C1 segment of cervical spinal cord (tissue), 14 donors: Measurements from ENCODE around the gene KLF2.

Experiments
- DNase-seq, 14 donors: peaks; one replicate each; lab custom pipeline; 2025; lab: John Stamatoyannopoulos, UW

KLF2 gene

DNA sequence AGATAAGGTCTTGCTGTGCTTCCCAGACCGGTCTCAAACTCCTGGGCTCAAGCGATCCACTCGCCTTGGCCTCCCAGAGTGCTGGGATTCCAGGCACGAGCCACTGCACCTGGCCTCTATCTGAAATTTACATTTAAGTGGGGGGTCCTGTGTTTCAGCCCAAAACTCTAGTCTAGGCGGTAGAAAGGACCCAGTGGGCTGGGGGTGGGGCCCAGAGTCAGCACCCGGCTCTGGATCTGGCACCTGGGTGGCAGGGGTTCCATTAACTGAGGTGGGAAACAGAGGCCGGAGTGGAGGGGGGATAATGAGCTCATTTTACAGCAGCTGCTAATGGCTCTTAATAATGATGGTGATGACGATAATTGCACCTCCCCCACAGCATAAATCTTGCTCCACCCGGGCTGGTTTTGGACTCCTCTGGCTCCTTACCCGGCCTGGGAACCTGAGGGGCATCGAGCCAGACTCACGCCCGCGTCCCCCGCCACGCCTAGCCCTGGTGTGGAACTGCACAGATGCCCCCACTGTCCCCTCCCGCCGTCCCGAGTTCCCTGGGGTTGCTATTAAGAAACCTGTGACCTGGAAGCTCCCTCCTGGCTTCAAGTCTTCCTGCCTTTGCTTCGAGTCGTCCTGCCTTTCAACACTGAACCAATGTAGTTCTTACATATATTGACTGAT lies 17.8 kb upstream of the KLF2 start:
- DNase-seq, result no peak

DNA sequence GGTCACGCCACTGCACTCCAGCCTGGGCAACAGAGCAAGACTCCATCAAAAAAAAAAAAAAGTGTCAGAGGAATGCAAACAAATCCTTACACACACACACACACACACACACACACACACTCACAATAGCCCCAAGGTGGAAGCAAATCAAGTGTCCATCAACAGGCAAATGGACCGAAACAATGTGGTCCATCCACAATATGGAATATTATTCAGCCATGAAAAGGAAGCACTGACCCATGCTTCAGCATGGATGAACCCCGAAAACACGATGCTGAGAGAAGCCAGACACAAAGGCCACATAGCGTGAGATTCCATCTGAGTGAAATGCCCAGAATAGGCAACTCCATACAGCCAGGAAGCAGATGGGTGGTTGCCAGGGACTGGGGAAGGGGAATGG lies 16.5 kb upstream of the KLF2 start:
- DNase-seq, result no peak

DNA sequence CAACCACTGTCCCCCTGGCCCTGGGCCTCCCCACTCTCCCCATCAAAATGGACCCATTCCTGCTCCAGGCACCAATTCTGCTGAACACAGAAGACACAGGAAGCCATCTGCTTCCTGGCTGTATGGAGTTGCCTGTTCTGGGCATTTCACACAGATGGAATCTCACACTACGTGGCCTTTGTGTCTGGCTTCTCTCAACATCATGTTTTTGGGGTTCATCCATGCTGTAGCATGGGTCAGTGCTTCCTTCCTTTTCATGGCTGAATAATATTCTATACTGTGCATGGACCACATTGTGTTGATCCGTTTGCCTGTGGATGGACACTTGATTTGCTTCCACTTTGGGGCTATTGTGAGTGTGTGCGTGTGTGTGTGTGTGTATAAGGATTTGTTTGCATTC lies 15.0 kb upstream of the KLF2 start:
- DNase-seq, result no peak

DNA sequence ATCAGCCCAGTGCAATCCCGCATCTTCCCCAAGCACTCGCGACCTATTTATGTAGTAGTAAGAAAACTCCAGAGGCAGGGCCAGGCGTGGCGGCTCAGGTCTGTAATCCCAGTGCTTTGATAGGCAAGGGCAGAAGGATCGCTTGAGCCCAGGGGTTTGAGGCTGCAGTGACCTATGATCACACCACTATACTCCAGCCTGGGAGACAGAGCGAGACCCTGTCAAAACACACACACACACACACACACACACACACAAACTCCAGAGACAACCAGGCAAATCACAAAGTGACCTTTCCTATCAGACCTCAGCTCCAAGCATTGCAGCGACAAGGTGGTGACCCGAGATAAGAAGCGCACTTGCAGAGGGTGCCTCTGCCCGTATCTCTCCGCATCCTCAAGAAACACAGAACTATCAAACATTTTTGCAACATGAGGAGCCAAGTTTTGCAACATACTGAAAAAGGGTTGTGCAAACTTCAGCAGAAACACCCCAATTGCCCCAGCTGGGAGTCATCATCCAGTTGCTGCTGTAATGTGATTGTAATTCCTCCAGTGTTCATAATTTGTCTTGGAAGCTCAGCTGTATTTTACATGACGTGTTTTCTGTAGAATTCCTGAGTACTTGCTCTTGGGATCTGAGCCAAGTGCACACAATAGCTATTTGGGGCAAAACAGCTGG lies 8.7 kb upstream of the KLF2 start:
- no peak for DNase-seq

DNA sequence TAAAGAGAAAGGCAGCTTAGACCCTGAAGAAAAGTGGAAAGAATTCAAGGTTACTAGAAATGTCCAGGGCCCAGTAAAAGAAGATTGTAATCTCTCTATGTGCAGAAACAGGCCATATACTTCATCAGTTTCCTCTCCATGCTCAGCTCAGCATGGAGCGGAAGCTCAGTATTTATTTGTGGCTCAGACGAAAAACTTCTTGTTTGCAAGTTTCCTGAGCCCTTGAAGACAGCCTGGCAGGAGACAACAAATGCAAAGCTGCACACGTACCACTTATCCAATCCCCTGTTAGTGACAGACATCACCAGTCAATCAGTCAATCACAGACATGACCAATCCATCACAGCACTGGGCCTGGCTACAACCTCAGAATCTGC lies 8.1 kb upstream of the KLF2 start:
- no peak for DNase-seq

DNA sequence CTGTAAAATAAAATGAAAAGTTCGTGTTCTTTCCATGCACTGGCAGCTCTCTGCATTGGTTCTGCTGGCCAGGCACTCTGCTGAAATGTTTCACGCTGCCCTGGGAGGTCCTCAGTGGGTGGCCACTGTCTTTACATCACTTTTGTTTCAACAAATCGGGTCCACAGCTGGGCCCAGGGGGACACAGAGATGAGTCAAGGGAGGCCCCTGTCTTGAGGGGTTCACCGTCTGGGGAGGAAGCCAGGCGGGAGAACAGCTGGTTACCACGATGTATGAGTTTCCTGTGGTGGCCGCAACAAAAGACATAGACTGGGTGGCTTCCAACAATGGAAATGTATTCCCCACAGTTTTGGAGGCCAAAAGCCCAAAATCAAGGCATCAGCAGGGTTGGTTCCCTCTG lies 5.1 kb upstream of the KLF2 start:
- no peak for DNase-seq

DNA sequence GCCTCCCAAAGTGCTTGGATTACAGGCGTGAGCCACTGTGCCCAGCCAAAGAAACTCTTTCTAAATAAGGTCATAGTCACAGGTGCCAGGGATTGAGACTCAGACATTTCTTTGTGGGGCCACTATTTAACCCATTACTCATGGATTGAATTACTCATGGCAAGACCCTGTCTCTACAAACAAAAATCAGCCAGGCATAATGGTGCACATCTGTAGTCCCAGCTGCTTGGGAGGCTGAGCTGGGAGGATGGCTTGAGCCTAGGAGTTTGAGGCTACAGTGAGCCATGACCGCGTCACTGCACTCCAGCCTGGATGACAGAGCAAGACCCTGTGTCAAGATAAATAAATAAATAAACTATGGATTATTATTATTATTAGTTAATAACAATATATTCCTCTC lies 3.6 kb upstream of the KLF2 start:
- DNase-seq, result no peak

DNA sequence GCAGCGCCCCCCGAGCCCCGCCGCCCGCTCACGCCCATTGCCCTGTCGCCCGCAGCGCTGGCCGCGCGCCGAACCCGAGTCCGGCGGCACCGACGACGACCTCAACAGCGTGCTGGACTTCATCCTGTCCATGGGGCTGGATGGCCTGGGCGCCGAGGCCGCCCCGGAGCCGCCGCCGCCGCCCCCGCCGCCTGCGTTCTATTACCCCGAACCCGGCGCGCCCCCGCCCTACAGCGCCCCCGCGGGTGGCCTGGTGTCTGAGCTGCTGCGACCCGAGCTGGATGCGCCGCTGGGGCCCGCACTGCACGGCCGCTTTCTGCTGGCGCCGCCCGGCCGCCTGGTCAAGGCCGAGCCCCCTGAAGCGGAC lies 518 bp downstream of the KLF2 start:
- peak in 1 of 14 donors; percentile 15 for DNase-seq

DNA sequence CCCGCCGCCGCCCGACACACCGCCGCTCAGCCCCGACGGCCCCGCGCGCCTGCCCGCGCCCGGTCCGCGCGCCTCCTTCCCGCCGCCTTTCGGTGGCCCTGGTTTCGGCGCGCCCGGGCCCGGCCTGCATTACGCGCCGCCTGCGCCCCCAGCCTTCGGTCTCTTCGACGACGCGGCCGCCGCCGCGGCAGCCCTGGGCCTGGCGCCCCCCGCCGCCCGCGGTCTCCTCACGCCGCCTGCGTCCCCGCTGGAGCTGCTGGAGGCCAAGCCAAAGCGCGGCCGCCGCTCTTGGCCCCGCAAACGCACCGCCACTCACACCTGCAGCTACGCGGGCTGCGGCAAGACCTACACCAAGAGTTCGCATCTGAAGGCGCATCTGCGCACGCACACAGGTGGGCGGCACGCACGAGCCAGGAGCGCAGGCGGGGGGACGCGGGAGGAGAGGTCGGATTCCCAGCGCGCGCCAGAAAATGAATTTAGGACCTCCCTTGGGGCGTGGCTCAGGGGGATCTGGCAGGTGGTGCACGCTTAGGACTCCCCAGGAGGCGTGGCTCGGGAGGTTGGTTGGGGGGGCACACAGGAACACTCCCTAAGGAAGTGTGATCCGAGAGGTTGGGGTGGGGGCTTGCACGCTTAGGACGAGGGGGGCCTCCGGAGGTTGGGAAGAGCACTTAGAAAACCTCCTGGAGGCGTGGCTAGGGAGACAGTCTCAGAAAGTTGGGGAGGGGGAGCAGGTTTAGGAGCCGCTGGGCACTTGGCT lies 1.2 kb downstream of the KLF2 start:
- no peak for DNase-seq

DNA sequence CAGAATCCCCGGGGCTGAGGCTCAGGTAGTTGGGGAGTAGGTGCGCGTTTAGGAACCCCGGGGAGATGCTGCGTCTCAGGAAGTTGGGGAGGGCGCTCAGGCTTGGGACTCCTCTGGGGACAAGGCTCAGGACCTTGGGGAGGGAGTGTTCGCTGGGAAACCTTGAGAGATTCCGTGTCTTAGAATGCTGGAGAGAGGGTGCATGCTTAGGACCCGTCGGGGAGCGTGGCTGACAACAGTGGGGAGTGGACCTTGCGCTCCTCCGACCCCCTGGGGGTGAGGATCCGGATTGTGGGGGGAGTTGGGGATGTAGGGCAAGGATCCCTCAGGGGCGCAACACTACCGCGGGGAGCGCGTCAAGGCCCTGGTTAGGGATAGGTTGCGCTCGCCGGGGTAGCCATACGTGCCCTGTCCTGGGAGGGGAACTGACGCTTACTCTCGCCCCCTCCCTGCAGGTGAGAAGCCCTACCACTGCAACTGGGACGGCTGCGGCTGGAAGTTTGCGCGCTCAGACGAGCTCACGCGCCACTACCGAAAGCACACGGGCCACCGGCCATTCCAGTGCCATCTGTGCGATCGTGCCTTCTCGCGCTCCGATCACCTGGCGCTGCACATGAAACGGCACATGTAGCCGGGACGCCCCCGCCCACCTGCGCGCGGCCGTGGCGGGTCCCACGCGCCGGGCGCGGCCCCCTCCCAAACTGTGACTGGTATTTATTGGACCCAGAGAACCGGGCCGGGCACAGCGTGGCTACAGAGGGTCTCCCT lies 2.0 kb downstream of the KLF2 start:
- DNase-seq, result no peak

DNA sequence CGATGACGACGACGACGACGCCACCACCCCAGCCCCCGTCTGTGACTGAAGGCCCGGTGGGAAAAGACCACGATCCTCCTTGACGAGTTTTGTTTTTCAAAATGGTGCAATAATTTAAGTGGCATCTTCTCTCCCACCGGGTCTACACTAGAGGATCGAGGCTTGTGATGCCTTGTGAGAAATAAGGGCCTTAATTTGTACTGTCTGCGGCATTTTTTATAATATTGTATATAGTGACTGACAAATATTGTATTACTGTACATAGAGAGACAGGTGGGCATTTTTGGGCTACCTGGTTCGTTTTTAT lies 2.5 kb downstream of the KLF2 start:
- no peak for DNase-seq

DNA sequence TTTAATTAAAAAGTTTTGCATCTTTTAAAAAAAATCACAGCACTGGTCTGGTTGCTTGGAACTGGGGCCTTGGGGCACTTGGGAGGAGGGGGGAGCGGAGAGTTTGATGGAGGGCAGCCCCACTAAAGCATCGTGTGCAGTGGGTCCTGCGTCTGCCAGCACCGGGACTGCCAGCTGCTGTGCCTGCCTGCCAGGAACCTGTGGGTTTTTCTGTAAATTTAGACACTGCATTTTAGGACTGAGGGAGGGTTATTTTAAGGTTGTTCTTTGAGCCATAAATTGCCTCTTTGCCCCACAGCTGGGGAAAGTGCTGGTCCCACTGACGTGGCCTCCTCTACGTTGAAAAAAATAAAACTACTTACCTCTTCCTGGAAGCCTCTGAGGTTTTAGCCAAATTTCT lies 2.9 kb downstream of the KLF2 start:
- no peak for DNase-seq

DNA sequence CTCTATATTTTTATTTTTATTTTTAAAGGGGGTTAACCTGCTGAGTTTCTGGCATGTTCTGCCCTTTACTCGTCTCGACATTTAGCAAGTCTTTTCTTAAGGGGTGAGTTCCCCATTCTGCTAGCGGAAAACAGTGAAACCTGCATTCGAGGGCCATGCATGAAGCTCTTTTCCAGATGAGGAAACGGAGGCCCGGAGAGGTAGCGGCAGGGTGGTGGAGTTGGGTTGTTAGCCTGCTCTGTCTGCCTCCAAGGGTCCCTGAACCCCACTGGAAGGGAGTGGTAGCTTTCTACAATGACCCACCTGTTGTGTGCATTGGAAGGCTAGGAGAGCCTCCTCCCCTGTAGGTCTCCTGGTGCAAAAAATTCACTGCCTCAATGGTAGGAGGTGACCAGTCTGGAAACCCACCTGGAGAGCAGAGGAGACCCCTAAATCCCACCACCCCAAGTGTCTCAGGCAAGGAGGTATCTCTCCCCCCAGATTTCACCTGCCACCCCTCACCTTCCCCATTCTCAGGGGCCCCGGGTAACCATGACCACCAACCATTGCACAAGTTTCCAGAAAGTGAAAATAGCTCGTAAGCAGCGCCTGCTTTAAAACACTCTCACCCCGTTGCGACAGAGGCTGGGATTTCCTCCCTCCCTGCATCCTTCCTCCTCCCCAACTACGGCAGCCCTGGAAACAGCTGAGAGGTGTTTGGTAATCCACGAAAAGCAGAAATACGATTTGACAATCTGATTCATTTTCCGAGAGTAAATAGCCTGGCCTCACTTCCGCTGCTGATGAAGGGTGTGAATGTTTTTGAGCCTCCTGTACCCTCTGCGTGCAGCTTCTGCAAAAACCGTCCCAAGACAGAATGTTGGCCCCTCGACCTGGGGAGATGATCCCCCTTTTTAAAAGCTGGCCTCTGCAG lies 3.5 kb downstream of the KLF2 start:
- DNase-seq, result peak in 9 of 14 donors; percentile 21 to 72 (median 45)

DNA sequence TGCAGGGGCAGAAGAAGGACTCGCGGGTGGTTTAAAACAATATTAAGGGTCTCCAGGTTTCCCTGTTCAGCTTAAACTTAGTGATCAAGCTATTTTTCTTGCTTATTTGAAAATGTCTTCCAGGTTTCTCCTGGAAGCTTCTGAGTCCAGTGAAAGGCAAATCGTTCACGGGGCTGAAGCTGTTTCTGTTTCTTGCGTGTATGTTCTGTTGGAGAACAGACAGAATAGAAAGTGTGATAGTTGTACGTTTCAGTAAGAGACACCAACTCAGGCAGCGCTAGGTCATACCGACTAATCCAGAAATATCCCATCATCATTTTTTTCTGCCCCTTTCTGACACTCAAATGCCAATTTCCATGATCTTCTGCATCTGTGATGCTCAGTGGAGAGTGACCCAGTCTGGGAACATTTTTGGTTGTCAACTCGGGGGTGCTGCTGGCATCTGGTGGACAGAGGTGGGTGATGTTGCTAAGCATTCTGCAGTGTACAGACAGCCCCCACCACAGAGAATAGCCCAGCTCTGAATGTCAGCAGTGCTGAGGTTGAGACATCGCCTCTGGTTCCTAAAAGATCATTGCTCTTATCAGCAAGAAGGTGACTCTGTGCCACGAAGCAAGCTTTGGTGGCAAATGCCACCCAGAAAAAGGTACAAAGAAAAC lies 4.3 kb downstream of the KLF2 start:
- DNase-seq, result no peak

DNA sequence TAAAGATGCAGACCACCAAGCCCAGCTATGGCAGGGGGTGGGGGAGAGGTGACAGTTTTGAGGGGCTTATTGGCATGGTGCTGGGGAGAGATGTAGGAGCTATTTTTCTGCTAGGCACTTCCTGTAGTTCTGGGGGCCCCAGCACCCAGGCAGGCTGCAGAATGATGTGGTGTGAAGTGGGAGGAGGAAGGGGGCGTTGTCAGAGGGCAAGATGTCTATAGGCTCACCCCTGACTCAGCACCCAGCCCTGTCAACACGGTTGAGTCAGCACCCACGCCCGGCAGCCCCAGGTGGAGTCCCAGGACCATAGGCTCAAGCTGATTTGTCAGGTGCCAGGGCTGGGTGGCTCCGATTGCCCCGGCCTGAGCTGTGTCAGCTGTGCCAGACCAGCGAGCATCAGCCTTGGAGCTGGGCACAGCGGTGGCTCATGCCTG lies 5.8 kb downstream of the KLF2 start:
- no peak for DNase-seq

DNA sequence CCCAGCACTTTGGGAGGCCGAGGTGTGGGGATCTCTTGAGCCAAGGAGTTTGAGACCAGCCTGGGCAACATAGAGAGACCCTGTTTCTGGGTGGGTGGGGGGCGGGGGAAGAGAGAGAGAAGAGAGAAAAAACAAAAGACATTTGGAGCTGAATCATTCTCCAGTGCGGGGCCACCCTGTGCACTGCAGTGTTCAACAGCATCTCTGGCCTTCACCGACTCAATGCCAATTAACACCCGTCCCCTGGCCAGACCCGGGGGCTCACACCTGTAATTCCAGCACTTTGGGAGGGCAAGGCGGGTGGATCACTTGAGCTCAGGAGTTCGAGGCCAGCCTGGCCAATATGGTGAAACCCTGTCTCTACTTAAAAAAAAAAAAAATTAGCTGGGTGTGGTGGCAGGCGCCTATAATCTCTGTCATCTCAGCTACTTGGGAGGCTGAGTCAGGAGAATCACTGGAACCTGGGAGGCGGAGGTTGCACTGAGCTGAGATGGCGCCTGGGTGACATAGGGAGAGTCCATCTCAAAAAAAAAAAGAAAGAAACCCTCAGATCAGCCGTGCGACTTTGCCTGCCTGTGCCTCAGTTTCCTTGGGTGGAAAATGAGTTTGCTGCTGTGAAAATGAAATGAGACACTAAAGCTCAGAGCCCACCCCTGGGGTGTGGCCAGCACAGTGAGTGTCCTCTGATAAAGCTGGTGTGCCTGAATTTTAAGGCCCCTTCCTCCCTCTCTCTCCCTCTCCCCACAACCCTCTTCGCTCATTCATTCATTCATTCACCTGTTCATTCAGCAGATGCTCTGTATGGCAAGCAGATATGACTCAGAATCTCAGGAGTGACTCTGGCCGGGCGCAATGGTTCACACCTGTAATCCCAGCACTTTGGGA lies 6.4 kb downstream of the KLF2 start:
- no peak for DNase-seq

DNA sequence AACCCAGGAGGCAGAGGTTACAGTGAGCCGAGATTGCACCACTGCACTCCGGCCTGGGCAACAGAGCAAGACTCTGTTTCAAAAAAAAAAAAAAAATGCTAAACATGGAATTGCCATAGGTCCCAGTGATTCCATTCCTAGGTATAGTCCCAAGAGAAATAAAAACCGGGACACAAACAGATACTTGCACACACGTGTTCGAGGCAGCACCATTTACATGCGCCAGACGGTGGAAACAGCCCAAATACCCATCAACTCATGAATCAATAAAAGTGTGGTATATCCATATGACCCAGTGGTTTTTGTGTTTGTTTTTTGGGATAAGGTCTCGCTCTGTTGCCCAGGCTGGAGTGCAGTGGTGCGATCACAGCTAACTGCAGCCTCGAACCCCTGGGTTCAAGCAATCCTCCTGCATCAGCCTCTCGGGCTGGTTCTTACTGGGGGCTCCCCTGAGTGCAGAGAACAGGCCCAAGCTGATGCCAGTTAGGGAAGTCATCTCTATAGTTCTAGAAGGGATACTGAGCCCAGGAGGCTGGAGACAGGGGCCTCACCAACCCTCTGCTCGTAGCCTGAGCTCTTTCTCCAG lies 8.5 kb downstream of the KLF2 start:
- no peak for DNase-seq

DNA sequence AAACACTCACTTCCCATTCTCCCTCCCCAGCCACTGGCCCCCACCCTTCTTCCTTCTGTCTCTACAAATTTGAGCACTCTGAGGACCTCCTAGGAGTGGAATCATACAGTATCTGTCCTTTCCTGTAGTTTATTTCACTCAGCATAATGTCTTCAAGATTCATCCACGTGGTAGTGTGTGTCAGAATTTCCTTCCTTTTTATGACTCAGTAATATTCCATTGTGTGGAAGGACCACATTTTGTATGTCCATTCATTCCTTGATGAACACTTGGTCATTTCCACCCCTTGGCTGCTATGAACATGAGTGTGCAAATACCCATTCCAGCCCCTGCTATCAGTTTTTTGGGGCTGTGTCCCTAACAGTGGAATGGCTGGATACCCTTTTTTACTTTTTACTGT lies 9.8 kb downstream of the KLF2 start:
- DNase-seq, result no peak

DNA sequence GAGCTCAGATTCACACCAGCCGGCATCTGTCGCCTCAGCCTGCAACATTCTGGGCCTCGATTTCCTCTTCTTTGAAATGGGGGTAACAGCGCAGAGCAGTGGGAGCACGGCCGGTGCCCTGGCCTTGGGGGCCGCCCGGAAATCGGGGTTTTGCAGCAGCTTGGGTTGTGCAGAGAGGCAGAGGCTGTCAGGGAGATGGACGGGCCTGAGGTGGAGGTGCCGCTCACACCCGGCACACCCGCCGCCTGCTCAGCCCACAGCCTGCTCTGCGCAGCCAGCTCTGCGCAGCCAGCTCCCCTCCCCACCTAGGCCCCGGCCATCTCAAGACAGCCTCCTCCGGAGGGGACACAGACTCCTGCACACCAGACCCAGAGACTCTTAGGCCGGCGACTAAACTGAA lies 10.6 kb downstream of the KLF2 start:
- DNase-seq, result no peak
